ENCODE data around the gene C21orf91. TPM values are rescaled to one million over a fixed set of nuclear protein-coding genes. Genes with fewer than 3 reads are reported as not detected.

C21orf91 gene
- total RNA-seq, 1 donor from 2014 or later = 15.1 TPM

- peaks cover 2% of the 10 kb centered on the region for H3K36me3 Mint-ChIP-seq (ENCODE audit: low read depth)
- no peaks in the 10 kb centered on the region for H3K4me1 Mint-ChIP-seq (ENCODE audit: low read depth)
- no peak overlapping the region for H3K27ac Mint-ChIP-seq (ENCODE audit: unreplicated experiment)
Observed at GRCh38 chr21:17768840-17769446, 50.2 kb downstream of the C21orf91 start.

GRCh38 chr21:17765207-17765606, 53.9 kb downstream of the C21orf91 start:
- Mint-ChIP-seq H3K4me1 (ENCODE audit: low read depth) (no peaks in the 10 kb centered on the region), H3K36me3 (ENCODE audit: low read depth) (no peaks in the 10 kb centered on the region), H3K4me3 (ENCODE audit: unreplicated experiment) (no peak overlapping the region), H3K27me3 (ENCODE audit: low read depth) (peaks cover 5% of the 10 kb centered on the region), H3K27ac (ENCODE audit: unreplicated experiment) (no peak overlapping the region), H3K9me3 (ENCODE audit: low read depth) (peaks cover 2% of the 10 kb centered on the region)
- DNase-seq (ENCODE audit: low spot score) = no peak
- TF ChIP-seq, protein P1, sequence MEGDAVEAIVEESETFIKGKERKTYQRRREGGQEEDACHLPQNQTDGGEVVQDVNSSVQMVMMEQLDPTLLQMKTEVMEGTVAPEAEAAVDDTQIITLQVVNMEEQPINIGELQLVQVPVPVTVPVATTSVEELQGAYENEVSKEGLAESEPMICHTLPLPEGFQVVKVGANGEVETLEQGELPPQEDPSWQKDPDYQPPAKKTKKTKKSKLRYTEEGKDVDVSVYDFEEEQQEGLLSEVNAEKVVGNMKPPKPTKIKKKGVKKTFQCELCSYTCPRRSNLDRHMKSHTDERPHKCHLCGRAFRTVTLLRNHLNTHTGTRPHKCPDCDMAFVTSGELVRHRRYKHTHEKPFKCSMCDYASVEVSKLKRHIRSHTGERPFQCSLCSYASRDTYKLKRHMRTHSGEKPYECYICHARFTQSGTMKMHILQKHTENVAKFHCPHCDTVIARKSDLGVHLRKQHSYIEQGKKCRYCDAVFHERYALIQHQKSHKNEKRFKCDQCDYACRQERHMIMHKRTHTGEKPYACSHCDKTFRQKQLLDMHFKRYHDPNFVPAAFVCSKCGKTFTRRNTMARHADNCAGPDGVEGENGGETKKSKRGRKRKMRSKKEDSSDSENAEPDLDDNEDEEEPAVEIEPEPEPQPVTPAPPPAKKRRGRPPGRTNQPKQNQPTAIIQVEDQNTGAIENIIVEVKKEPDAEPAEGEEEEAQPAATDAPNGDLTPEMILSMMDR (IDR thresholded peaks at IDR 0.05) = no peak

More at GRCh38 chr21:17768840-17769446, 50.2 kb downstream of the C21orf91 start:
- H3K27me3 Mint-ChIP-seq (ENCODE audit: low read depth) = peaks cover 5% of the 10 kb centered on the region
- TF ChIP-seq, protein P1 (IDR thresholded peaks at IDR 0.05) = no peak
- no peak overlapping the region for H3K4me3 Mint-ChIP-seq (ENCODE audit: unreplicated experiment)
- no peak for DNase-seq (ENCODE audit: low spot score)
- H3K9me3 Mint-ChIP-seq (ENCODE audit: low read depth) = peaks cover 26% of the 10 kb centered on the region

GRCh38 chr21:17763288-17764037, 55.7 kb downstream of the C21orf91 start:
- no peaks in the 10 kb centered on the region for H3K36me3 Mint-ChIP-seq (ENCODE audit: low read depth)
- no peak overlapping the region for H3K27ac Mint-ChIP-seq (ENCODE audit: unreplicated experiment)
- DNase-seq (ENCODE audit: low spot score) = no peak
- H3K4me1 Mint-ChIP-seq (ENCODE audit: low read depth) = peaks cover 10% of the 10 kb centered on the region
- H3K4me3 Mint-ChIP-seq (ENCODE audit: unreplicated experiment) = no peak overlapping the region
- TF ChIP-seq, protein P1 (IDR thresholded peaks at IDR 0.05) = no peak
- no peaks in the 10 kb centered on the region for H3K27me3 Mint-ChIP-seq (ENCODE audit: low read depth)
- peaks cover 2% of the 10 kb centered on the region for H3K9me3 Mint-ChIP-seq (ENCODE audit: low read depth)

DNA sequence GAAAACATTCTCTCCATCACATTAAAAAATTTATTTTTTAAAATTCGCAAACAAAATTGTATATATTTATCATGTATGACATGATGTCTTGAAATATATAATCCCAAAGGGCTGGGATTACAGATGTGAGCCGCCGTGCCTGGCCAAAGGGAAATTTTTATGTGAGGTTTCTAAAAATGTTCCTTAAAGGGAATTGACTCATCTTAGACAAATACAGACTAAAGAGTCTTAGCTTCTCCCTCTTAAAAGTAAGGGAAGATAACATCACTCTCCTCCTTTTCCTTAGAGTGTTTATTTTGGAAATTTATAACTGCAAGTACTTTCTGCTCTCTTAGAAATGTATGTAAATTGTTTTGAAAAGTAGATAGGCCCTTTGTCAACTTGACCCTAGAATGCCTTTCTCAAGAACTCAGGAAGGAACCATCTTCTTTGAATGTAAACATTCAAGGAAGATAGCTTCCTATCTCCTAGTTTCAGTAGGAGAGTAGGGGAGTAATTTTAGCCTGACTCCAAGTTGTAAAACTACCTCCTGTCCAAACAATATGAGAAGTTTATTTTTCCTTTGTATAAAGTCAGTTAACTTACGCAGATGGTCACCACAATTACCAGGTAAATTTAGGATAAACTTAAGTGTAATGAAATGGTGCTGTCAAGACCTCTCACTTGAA, 59.5 kb downstream of the C21orf91 start:
- DNase-seq (ENCODE audit: low spot score) = no peak

GRCh38 chr21:17758683-17759082, 60.5 kb downstream of the C21orf91 start:
- Mint-ChIP-seq H3K4me1 (ENCODE audit: low read depth) (peaks cover 10% of the 10 kb centered on the region), H3K36me3 (ENCODE audit: low read depth) (no peaks in the 10 kb centered on the region), H3K27me3 (ENCODE audit: low read depth) (no peaks in the 10 kb centered on the region), H3K27ac (ENCODE audit: unreplicated experiment) (no peak overlapping the region), H3K9me3 (ENCODE audit: low read depth) (peaks cover 2% of the 10 kb centered on the region), H3K4me3 (ENCODE audit: unreplicated experiment) (no peak overlapping the region)
- TF ChIP-seq, protein P1 (IDR thresholded peaks at IDR 0.05) = no peak
- no peak for DNase-seq (ENCODE audit: low spot score)

More for the DNA sequence above, 59.5 kb downstream of the C21orf91 start:
- TF ChIP-seq, protein P1 (IDR thresholded peaks at IDR 0.05) = no peak
- no peak overlapping the region for H3K27ac Mint-ChIP-seq (ENCODE audit: unreplicated experiment)
- no peaks in the 10 kb centered on the region for H3K27me3 Mint-ChIP-seq (ENCODE audit: low read depth)
- no peak overlapping the region for H3K4me3 Mint-ChIP-seq (ENCODE audit: unreplicated experiment)
- H3K4me1 Mint-ChIP-seq (ENCODE audit: low read depth) = peaks cover 10% of the 10 kb centered on the region
- peaks cover 4% of the 10 kb centered on the region for H3K9me3 Mint-ChIP-seq (ENCODE audit: low read depth)
- no peaks in the 10 kb centered on the region for H3K36me3 Mint-ChIP-seq (ENCODE audit: low read depth)
